ENCODE measurements around the gene ENSA. TPM values are rescaled to one million over a fixed set of nuclear protein-coding genes. Genes with fewer than 3 reads are reported as not detected.
A peak's percentile ranks its signal among the peaks of the same experiment; 100 is the strongest.

Gene ENSA
- total and polyA plus RNA-seq, 3 donors from 2014 or later, result 76.5 to 104 (median 84.5) TPM

- H3K4me1 ChIP-seq, result peaks cover 26% of the 10 kb centered on the region
- WGBS, 2 donors, result 50 to 56% methylated on average over 8 of the region's 8 CpGs
- no peak overlapping the region for H3K4me3 ChIP-seq
- intact Hi-C loops (cut with DNase I; ENCODE audit: low total_unique reads), result loop anchor here (5.0 kb wide), 1 partner anchor 59 kb away; no protein-coding TSS in a partner anchor
- H3K9me3 ChIP-seq, result no peaks in the 10 kb centered on the region
- TF ChIP-seq POLR2A (IDR thresholded peaks at IDR 0.05), result no peak
- peak; percentile 60 to 69 (median 61) for TF ChIP-seq CTCF (IDR thresholded peaks at IDR 0.05)
- H3K36me3 ChIP-seq (ENCODE audit: low read depth, missing control alignments), result no peaks in the 10 kb centered on the region
- H3K27ac ChIP-seq, result peak overlapping the region; percentile 62 to 72
- no peaks in the 10 kb centered on the region for H3K27me3 ChIP-seq
- DNase-seq, result peak; percentile 64
Measured at GRCh38 chr1:150621497-150622302, 7.7 kb downstream of the ENSA start.

GRCh38 chr1:150620919-150621318 lies 8.5 kb downstream of the ENSA start:
- Histone ChIP-seq H3K4me3 (no peak overlapping the region), H3K27me3 (no peaks in the 10 kb centered on the region), H3K4me1 (peaks cover 26% of the 10 kb centered on the region), H3K27ac (peak overlapping the region; percentile 36 to 62), H3K9me3 (no peaks in the 10 kb centered on the region), H3K36me3 (ENCODE audit: low read depth, missing control alignments) (no peaks in the 10 kb centered on the region)
- WGBS, 2 donors, result 97 to 100% methylated on average over 2 of the region's 2 CpGs
- TF ChIP-seq CTCF (IDR thresholded peaks at IDR 0.05) (no peak), POLR2A (IDR thresholded peaks at IDR 0.05) (no peak)
- intact Hi-C loops (cut with DNase I; ENCODE audit: low total_unique reads), result loop anchor here (5.0 kb wide), 1 partner anchor 59 kb away; no protein-coding TSS in a partner anchor
- no peak for DNase-seq

GRCh38 chr1:150619576-150620509 lies 9.6 kb downstream of the ENSA start:
- Histone ChIP-seq H3K27me3 (no peaks in the 10 kb centered on the region), H3K4me1 (peaks cover 26% of the 10 kb centered on the region), H3K27ac (peak overlapping the region; percentile 36 to 62), H3K36me3 (ENCODE audit: low read depth, missing control alignments) (no peaks in the 10 kb centered on the region), H3K4me3 (no peak overlapping the region), H3K9me3 (no peaks in the 10 kb centered on the region)
- DNase-seq, result peak; percentile 54
- 30 to 31% methylated on average over 4 of the region's 4 CpGs for whole genome bisulfite sequencing, 2 donors
- TF ChIP-seq POLR2A (IDR thresholded peaks at IDR 0.05) (no peak), CTCF (IDR thresholded peaks at IDR 0.05) (no peak)
- intact Hi-C loops (cut with DNase I; ENCODE audit: low total_unique reads), result loop anchor here (5.0 kb wide), 1 partner anchor 58 kb away; no protein-coding TSS in a partner anchor

GRCh38 chr1:150615346-150616201 lies 13.8 kb downstream of the ENSA start:
- no peaks in the 10 kb centered on the region for H3K27me3 ChIP-seq
- no peak overlapping the region for H3K4me3 ChIP-seq
- intact Hi-C loops (cut with DNase I; ENCODE audit: low total_unique reads), result no loop called here
- no peak overlapping the region for H3K27ac ChIP-seq
- no peak for TF ChIP-seq POLR2A (IDR thresholded peaks at IDR 0.05)
- TF ChIP-seq CTCF (IDR thresholded peaks at IDR 0.05), result no peak
- no peaks in the 10 kb centered on the region for H3K9me3 ChIP-seq
- WGBS, 2 donors, result 93 to 94% methylated on average over 12 of the region's 12 CpGs
- H3K36me3 ChIP-seq (ENCODE audit: low read depth, missing control alignments), result no peaks in the 10 kb centered on the region
- no peak for DNase-seq
- H3K4me1 ChIP-seq, result peaks cover 31% of the 10 kb centered on the region

Measured in testis (tissue), 3 donors.